Smooth muscle cell (in vitro differentiated cells): ENCODE data around the gene BABAM2. TPM values are rescaled to one million over a fixed set of nuclear protein-coding genes. Genes with fewer than 3 reads are reported as not detected.

Experiments
- DNase-seq: peaks from one replicate; lab custom pipeline; 2025; ENCODE audit not compliant: unreplicated experiment; lab: John Stamatoyannopoulos, UW
- H2AFZ ChIP-seq: fragments of 200-600 bp; sonication (generic); 2 replicates; pipeline ENCODE4 v1.6.0; 2016; ENCODE audit warnings: antibody characterized with exemption, low read depth, mild to moderate bottlenecking
- H3F3A ChIP-seq: fragments of 200-600 bp; sonication (generic); 2 replicates; pipeline ENCODE4 v1.6.0; 2017; ENCODE audit warnings: antibody characterized with exemption, low read depth
- H3K27ac ChIP-seq: fragments of 200-600 bp; sonication (generic); 2 replicates; pipeline ENCODE4 v1.5.1; 2016; ENCODE audit warnings: low read depth, mild to moderate bottlenecking
- H3K27me3 ChIP-seq: fragments of 200-600 bp; sonication (generic); 2 replicates; pipeline ENCODE4 v1.6.1; 2016; ENCODE audit warnings: low read depth, mild to moderate bottlenecking
- H3K36me3 ChIP-seq: fragments of 200-600 bp; sonication (generic); 2 replicates; pipeline ENCODE4 v1.5.1; 2016; ENCODE audit warnings: low read depth
- H3K4me1 ChIP-seq: fragments of 200-600 bp; sonication (generic); 2 replicates; pipeline ENCODE4 v1.5.1; 2016; ENCODE audit warnings: low read depth
- H3K4me2 ChIP-seq: fragments of 200-600 bp; sonication (generic); 2 replicates; pipeline ENCODE4 v1.6.0; 2016; ENCODE audit warnings: mild to moderate bottlenecking
- H3K4me3 ChIP-seq: fragments of 200-600 bp; sonication (generic); 2 replicates; pipeline ENCODE4 v1.5.1; 2016; ENCODE audit warnings: mild to moderate bottlenecking
- H3K79me2 ChIP-seq: fragments of 200-600 bp; sonication (generic); 2 replicates; pipeline ENCODE4 v1.6.0; 2016; ENCODE audit warnings: low read depth, mild to moderate bottlenecking
- H3K9ac ChIP-seq: fragments of 200-600 bp; sonication (generic); 2 replicates; pipeline ENCODE4 v1.6.0; 2016; ENCODE audit warnings: low read depth
- H3K9me3 ChIP-seq: fragments of 200-600 bp; sonication (generic); replicated peaks from 2 replicates; pipeline ENCODE4 v1.5.1; 2016; ENCODE audit warnings: low read depth
- H4K20me1 ChIP-seq: fragments of 200-600 bp; sonication (generic); 2 replicates; pipeline ENCODE4 v1.6.0; 2016; ENCODE audit warnings: low read depth
- WGBS: methylation state at CpG from one replicate; pipeline ENCODE4 v1.1.7; 2016; ENCODE audit warnings: low lambda C conversion rate; 5-methylcytosine and 5-hydroxymethylcytosine counted together
- polyA plus RNA-seq: library from polyadenylated mRNA; unstranded; fragments of >200 nt; fragmentation: Nextera tagmentation; extraction: Ambion mirVana; gene quantifications from 2 replicates; pipeline ENCODE4 v1.2.1, GENCODE V29; 2016
- total RNA-seq: library from RNA; depleted of rRNA; stranded (reverse); fragments of >200 nt; gene quantifications from 2 replicates; pipeline ENCODE4 v1.2.3, GENCODE V29; 2014
- TF ChIP-seq, protein P1 (sequence below): fragments of 200-600 bp; sonication (generic); IDR thresholded peaks from 2 replicates; pipeline ENCODE4 v1.5.1; 2017; ENCODE audit warnings: borderline replicate concordance, mild to moderate bottlenecking, antibody characterized with exemption; ENCODE audit not compliant: insufficient read depth, poor library complexity, severe bottlenecking

BABAM2 gene
- total and polyA plus RNA-seq, 2 experiments from 2014 or later, result 26.5 to 29.1 TPM

DNA sequence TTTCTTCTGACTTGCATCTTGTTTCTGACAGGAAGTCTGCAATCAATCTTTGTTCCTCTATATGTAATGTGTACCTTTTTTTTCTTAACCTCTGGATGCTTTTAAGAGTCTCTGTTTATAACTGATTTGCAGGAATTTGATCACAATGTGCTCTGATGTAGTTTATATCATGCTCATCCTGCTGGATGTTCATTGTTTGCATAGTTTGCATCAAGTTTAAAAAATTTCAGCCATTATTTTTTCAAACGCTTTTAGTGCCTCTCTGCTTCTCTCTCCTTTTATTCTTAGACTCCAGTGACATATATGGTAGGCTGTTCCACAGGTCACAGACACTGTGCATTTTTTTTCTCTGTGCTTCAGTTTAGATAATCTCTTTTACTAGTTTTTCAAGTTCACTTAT lies 24.3 kb upstream of the BABAM2 start:
- no peak for DNase-seq
- H3K4me1 ChIP-seq, result no peaks in the 10 kb centered on the region

GRCh38 chr2:27869763-27870162 lies 20.8 kb upstream of the BABAM2 start:
- no peak overlapping the region for H3K27ac ChIP-seq
- WGBS, result 88% methylated on average over 6 of the region's 6 CpGs
- no peak overlapping the region for H3K4me2 ChIP-seq
- H3K27me3 ChIP-seq, result no peaks in the 10 kb centered on the region
- H3K4me1 ChIP-seq, result no peaks in the 10 kb centered on the region
- H4K20me1 ChIP-seq, result no peaks in the 10 kb centered on the region
- no peaks in the 10 kb centered on the region for H3K79me2 ChIP-seq
- H3K9me3 ChIP-seq, result no peaks in the 10 kb centered on the region
- TF ChIP-seq, protein P1, sequence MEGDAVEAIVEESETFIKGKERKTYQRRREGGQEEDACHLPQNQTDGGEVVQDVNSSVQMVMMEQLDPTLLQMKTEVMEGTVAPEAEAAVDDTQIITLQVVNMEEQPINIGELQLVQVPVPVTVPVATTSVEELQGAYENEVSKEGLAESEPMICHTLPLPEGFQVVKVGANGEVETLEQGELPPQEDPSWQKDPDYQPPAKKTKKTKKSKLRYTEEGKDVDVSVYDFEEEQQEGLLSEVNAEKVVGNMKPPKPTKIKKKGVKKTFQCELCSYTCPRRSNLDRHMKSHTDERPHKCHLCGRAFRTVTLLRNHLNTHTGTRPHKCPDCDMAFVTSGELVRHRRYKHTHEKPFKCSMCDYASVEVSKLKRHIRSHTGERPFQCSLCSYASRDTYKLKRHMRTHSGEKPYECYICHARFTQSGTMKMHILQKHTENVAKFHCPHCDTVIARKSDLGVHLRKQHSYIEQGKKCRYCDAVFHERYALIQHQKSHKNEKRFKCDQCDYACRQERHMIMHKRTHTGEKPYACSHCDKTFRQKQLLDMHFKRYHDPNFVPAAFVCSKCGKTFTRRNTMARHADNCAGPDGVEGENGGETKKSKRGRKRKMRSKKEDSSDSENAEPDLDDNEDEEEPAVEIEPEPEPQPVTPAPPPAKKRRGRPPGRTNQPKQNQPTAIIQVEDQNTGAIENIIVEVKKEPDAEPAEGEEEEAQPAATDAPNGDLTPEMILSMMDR, result no peak
- no peak overlapping the region for H3K4me3 ChIP-seq
- H3K9ac ChIP-seq, result no peak overlapping the region
- DNase-seq, result no peak
- H2AFZ ChIP-seq, result no peak overlapping the region
- no peaks in the 10 kb centered on the region for H3K36me3 ChIP-seq
- no peaks in the 10 kb centered on the region for H3F3A ChIP-seq

More for the DNA sequence above, 24.3 kb upstream of the BABAM2 start:
- Histone ChIP-seq H3K9ac (no peak overlapping the region), H3K27ac (no peak overlapping the region), H3F3A (no peaks in the 10 kb centered on the region), H3K4me3 (no peak overlapping the region), H3K79me2 (no peaks in the 10 kb centered on the region), H2AFZ (no peak overlapping the region), H3K4me2 (no peak overlapping the region), H4K20me1 (no peaks in the 10 kb centered on the region), H3K9me3 (no peaks in the 10 kb centered on the region), H3K36me3 (no peaks in the 10 kb centered on the region), H3K27me3 (no peaks in the 10 kb centered on the region)
- WGBS, result 79% methylated on average over 1 of the region's 1 CpG
- TF ChIP-seq, protein P1, result no peak

GRCh38 chr2:27870724-27871123 lies 19.8 kb upstream of the BABAM2 start:
- H3K9me3 ChIP-seq, result no peaks in the 10 kb centered on the region
- no peaks in the 10 kb centered on the region for H3K27me3 ChIP-seq
- no peaks in the 10 kb centered on the region for H3K36me3 ChIP-seq
- no peak overlapping the region for H2AFZ ChIP-seq
- H4K20me1 ChIP-seq, result no peaks in the 10 kb centered on the region
- no peaks in the 10 kb centered on the region for H3K4me1 ChIP-seq
- no peak overlapping the region for H3K9ac ChIP-seq
- 98% methylated on average over 3 of the region's 3 CpGs for WGBS
- no peaks in the 10 kb centered on the region for H3K79me2 ChIP-seq
- no peaks in the 10 kb centered on the region for H3F3A ChIP-seq
- TF ChIP-seq, protein P1, result no peak
- H3K4me2 ChIP-seq, result no peak overlapping the region
- H3K27ac ChIP-seq, result no peak overlapping the region
- H3K4me3 ChIP-seq, result no peak overlapping the region
- DNase-seq, result no peak

DNA sequence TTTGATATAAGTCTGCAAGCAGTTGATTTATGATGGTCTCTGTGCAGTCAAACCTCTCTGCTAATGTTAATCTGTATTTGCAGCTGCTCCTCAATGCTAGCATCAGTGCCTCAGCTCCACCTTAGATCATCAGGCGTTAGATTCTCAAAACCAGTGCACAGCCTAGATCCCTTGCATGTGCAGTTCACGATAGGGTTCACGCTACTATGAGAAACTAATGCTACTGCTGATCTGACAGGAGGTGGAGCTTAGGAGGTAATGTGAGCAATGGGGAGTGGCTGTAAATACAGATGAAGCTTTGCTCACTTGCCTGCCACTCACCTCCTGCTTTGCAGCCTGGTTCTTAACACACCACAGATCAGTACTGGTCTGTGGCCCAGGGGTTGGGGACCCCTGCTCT lies 18.7 kb upstream of the BABAM2 start:
- no peaks in the 10 kb centered on the region for H3K36me3 ChIP-seq
- TF ChIP-seq, protein P1, result no peak

More for the DNA sequence above, 18.7 kb upstream of the BABAM2 start:
- DNase-seq, result no peak
- Histone ChIP-seq H4K20me1 (no peaks in the 10 kb centered on the region), H3K9ac (no peak overlapping the region), H3K4me3 (no peak overlapping the region), H2AFZ (no peak overlapping the region), H3K4me2 (no peak overlapping the region), H3K79me2 (no peaks in the 10 kb centered on the region), H3F3A (no peaks in the 10 kb centered on the region), H3K9me3 (no peaks in the 10 kb centered on the region), H3K27me3 (no peaks in the 10 kb centered on the region), H3K27ac (no peak overlapping the region), H3K4me1 (no peaks in the 10 kb centered on the region)
- WGBS, result 51% methylated on average over 3 of the region's 3 CpGs
